Ascending aorta (tissue), 2 donors: ENCODE measurements around the gene TVP23A. TPM values are rescaled to one million over a fixed set of nuclear protein-coding genes. Genes with fewer than 3 reads are reported as not detected.
"Not testable (repeated sequence)": the region's sequence is repeated elsewhere in the genome, so short reads cannot be mapped to it uniquely, and the experiment has no call there.

Source experiments
- DNase-seq, 2 donors: peaks; one replicate each; pipeline ENCODE4 v3.0.0-alpha.2; 2019; ENCODE audit warnings: low spot score in 2 of 2
- H3K27ac ChIP-seq, 2 donors: fragments of 200-600 bp; sonication (generic); one replicate each; pipeline ENCODE4 v1.5.1; 2016 to 2017; ENCODE audit warnings: mild to moderate bottlenecking in 1 of 2
- H3K27me3 ChIP-seq: fragments of 200-600 bp; sonication (generic); one replicate; pipeline ENCODE4 v1.5.1; 2017
- H3K36me3 ChIP-seq, 2 donors: fragments of 200-600 bp; sonication (generic); one replicate each; pipeline ENCODE4 v1.5.1; 2016
- H3K4me1 ChIP-seq, 2 donors: fragments of 200-600 bp; sonication (generic); one replicate each; pipeline ENCODE4 v1.5.1; 2016 to 2017; ENCODE audit warnings: mild to moderate bottlenecking in 1 of 2
- H3K4me3 ChIP-seq, 2 donors: fragments of 200-600 bp; sonication (generic); one replicate each; pipeline ENCODE4 v1.5.1; 2016 to 2017; ENCODE audit warnings: mild to moderate bottlenecking in 1 of 2
- H3K9me3 ChIP-seq, 2 donors: fragments of 200-600 bp; sonication (generic); one replicate each; pipeline ENCODE4 v1.5.1; 2016
- CTCF ChIP-seq, 3 experiments: fragments of 200-600 bp in 2 of 3; fragments of 450-650 bp in 1 of 3; sonication (generic) in 2 of 3; IDR thresholded peaks; one replicate each; pipeline ENCODE4 v1.5.1; 2016 to 2019; ENCODE audit warnings: antibody characterized with exemption in 3 of 3, mild to moderate bottlenecking in 1 of 3, moderate library complexity in 1 of 3
- intact Hi-C: fragments of 100-400 bp; cut with DNase I; formaldehyde crosslinking; loops from one replicate; pipeline ENCODE4 v1.15.1; 2023
- total RNA-seq: library from RNA; depleted of rRNA; stranded (reverse); fragments of >200 nt; gene quantifications from one replicate; pipeline ENCODE4 v1.1.0, GENCODE V29; 2016

Gene TVP23A
- total RNA-seq, 1 donor from 2014 or later, result not detected

DNA sequence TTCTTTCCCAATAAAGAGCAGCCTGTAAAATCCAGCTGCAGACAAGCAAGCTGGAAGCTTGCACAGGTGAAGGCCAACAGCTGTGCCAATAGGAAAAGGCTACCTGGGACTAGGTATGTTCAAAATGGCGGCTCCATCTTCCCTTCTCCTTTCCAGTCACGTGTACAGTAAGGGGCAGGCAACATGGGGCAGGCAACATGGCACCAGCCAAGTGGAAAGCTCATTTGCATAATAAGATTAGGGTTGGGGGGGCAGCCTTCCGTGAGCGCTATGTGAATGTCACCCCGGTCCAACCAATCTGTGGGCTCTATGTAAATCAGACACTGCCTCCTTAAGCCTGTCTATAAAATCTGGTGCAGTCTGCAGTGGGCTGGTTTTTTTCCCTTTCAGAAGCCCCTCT is 31.3 kb downstream of the TVP23A start:
- intact Hi-C loops, result no loop called here
- Histone ChIP-seq H3K4me3 (no peak overlapping the region), H3K27me3 (no peaks in the 10 kb centered on the region)

GRCh38 chr16:10782628-10783027 is 36.0 kb downstream of the TVP23A start:
- no peak overlapping the region for H3K4me3 ChIP-seq
- H3K36me3 ChIP-seq, result no peaks in the 10 kb centered on the region
- no peaks in the 10 kb centered on the region for H3K9me3 ChIP-seq
- no peak overlapping the region for H3K27ac ChIP-seq
- DNase-seq, result no peak
- intact Hi-C loops, result no loop called here
- no peaks in the 10 kb centered on the region for H3K4me1 ChIP-seq
- no peaks in the 10 kb centered on the region for H3K27me3 ChIP-seq
- TF ChIP-seq CTCF (IDR thresholded peaks at IDR 0.05), result no peak

More for the DNA sequence above, 31.3 kb downstream of the TVP23A start:
- Histone ChIP-seq H3K9me3 (no peaks in the 10 kb centered on the region), H3K36me3 (no peaks in the 10 kb centered on the region), H3K4me1 (no peaks in the 10 kb centered on the region), H3K27ac (no peak overlapping the region)
- TF ChIP-seq CTCF (IDR thresholded peaks at IDR 0.05), result no peak
- no peak for DNase-seq

DNA sequence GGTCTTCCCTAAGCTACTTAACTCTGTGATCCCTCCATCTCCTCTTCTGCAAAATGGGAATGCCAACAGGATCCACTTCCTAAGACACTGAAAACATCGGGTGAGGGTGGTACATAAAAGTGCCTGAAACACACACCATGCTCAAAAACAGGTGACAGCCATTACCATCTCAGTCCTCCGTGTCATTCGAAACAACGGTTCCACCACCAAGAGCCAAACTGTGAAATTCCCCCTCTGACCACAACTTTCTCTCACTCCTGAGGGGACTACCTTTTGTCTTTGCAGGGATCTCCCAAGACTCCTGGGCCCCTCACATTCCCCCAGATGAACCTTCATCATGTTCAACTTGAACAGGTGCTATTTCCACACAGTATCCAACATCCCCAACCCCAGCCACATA is 38.0 kb downstream of the TVP23A start:
- no peaks in the 10 kb centered on the region for H3K27me3 ChIP-seq
- TF ChIP-seq CTCF (IDR thresholded peaks at IDR 0.05), result no peak
- H3K27ac ChIP-seq, result no peak overlapping the region
- intact Hi-C loops, result no loop called here
- H3K9me3 ChIP-seq, result no peaks in the 10 kb centered on the region
- no peaks in the 10 kb centered on the region for H3K4me1 ChIP-seq
- no peak overlapping the region for H3K4me3 ChIP-seq
- no peaks in the 10 kb centered on the region for H3K36me3 ChIP-seq
- DNase-seq, result no peak

- H3K4me3 ChIP-seq, H3K27ac ChIP-seq, intact Hi-C loops, H3K9me3 ChIP-seq, H3K27me3 ChIP-seq, H3K4me1 ChIP-seq, DNase-seq, H3K36me3 ChIP-seq: not testable (repeated sequence)
Observed at GRCh38 chr16:10779908-10780307, 38.7 kb downstream of the TVP23A start.

- intact Hi-C loops, result no loop called here
Observed at GRCh38 chr16:10777356-10777755, 41.2 kb downstream of the TVP23A start.

DNA sequence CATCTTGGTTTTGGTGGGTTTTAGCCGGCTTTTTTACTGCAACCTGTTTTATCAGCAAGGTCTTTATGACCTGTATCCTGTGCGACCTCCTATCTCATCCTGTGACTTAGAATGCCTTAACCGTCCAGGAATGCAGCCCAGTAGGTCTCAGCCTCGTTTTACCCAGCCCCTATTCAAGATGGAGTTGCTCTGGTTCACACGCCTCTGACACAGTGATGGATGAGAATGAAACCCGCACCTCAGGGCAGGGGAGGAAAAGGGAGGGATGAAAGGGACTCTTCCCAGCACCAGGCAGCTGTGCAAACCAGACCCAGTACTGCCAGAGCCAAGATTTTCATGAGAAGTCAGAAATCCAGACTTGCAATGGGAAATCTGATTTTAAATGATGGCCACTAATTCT is 41.7 kb downstream of the TVP23A start:
- H3K36me3 ChIP-seq, intact Hi-C loops, H3K9me3 ChIP-seq, DNase-seq, H3K27ac ChIP-seq, H3K27me3 ChIP-seq, H3K4me3 ChIP-seq, H3K4me1 ChIP-seq: not testable (repeated sequence)

More at GRCh38 chr16:10777356-10777755, 41.2 kb downstream of the TVP23A start:
- no peak overlapping the region for H3K27ac ChIP-seq
- H3K4me3 ChIP-seq, result no peak overlapping the region
- no peaks in the 10 kb centered on the region for H3K9me3 ChIP-seq
- no peaks in the 10 kb centered on the region for H3K27me3 ChIP-seq
- H3K4me1 ChIP-seq, result no peaks in the 10 kb centered on the region
- H3K36me3 ChIP-seq, result no peaks in the 10 kb centered on the region
- no peak for TF ChIP-seq CTCF (IDR thresholded peaks at IDR 0.05)
- DNase-seq, result no peak

GRCh38 chr16:10776280-10776679 is 42.3 kb downstream of the TVP23A start:
- intact Hi-C loops, result no loop called here
- Histone ChIP-seq H3K27me3 (no peaks in the 10 kb centered on the region), H3K27ac (no peak overlapping the region), H3K9me3 (no peaks in the 10 kb centered on the region), H3K4me1 (no peaks in the 10 kb centered on the region), H3K4me3 (no peak overlapping the region), H3K36me3 (no peaks in the 10 kb centered on the region)
- TF ChIP-seq CTCF (IDR thresholded peaks at IDR 0.05), result no peak
- no peak for DNase-seq
